ENCODE results near the gene CDC25C. TPM values are rescaled to one million over a fixed set of nuclear protein-coding genes. Genes with fewer than 3 reads are reported as not detected.
A peak's percentile ranks its signal among the peaks of the same experiment; 100 is the strongest.

The CDC25C gene
- total RNA-seq, 5 donors from 2014 or later (not counting 1 experiment from before 2014, with no cell fraction given) = 0.23 TPM; not detected in 4

- no peaks in the 10 kb centered on the region for H3K36me3 ChIP-seq (ENCODE audit: control insufficient read depth in 2 of 2, extremely low read depth in 1 of 2, insufficient read depth in 1 of 2, low read length in 1 of 2)
- ChIA-PET POLR2A (no interaction called here), CTCF (interaction anchor here (0.5 to 0.8 kb wide), 3 partner anchors 96 to 473 kb away, joined by 4 to 5 read pairs (median 4); partner anchors contain the start of gene KDM3B (in 1 of the 2))
- DNase-seq = peak in 11 of 35 experiments; percentile 3 to 16 (median 8)
- ATAC-seq (replicated peaks in 1 of 4) = peak; percentile 52 to 74 (median 62)
- peak overlapping the region in 1 of 2 donors; percentile 58 for H3K4me3 ChIP-seq (ENCODE audit: control insufficient read depth in 1 of 2, extremely low read depth in 1 of 2, low read length in 1 of 2)
- H3K4me1 Mint-ChIP-seq = peaks cover 13 to 21% (median 16%) of the 10 kb centered on the region in 3 donors
- H3K4me3 Mint-ChIP-seq = peak overlapping the region; percentile 43 to 60 (median 46)
- no peaks in the 10 kb centered on the region for H3K9me3 ChIP-seq
- no peaks in the 10 kb centered on the region for H3K36me3 Mint-ChIP-seq
- peaks cover 0 to 15% of the 10 kb centered on the region in 2 experiments for H3K4me1 ChIP-seq (ENCODE audit: control insufficient read depth in 1 of 2, extremely low read depth in 1 of 2, insufficient read depth in 2 of 2, low read length in 2 of 2)
- H3K27ac Mint-ChIP-seq = no peak overlapping the region
- H3K27me3 Mint-ChIP-seq = peaks cover 44 to 50% of the 10 kb centered on the region in 2 donors
- H3K27me3 ChIP-seq (replicated peaks in 1 of 2; ENCODE audit: control insufficient read depth in 2 of 2, extremely low read depth in 1 of 2, insufficient read depth in 2 of 2, low read length in 1 of 2) = peaks cover 0 to 56% of the 10 kb centered on the region in 2 experiments
- no peak overlapping the region for H3K27ac ChIP-seq (ENCODE audit: low read length)
- 19% methylated on average over 43 of the region's 67 CpGs for WGBS (ENCODE audit: insufficient coverage)
- no peaks in the 10 kb centered on the region for H3K9me3 Mint-ChIP-seq
Measured at GRCh38 chr5:138241688-138242571, 89.7 kb downstream of the CDC25C start.

- POLR2A ChIA-PET = interaction anchor here in 1 of 2 donors (0.7 kb wide), 1 partner anchor 67 kb away, joined by 6 read pairs; no protein-coding TSS in a partner anchor
- Histone ChIP-seq H3K4me3 (ENCODE audit: control insufficient read depth in 1 of 2, extremely low read depth in 1 of 2, low read length in 1 of 2) (no peak overlapping the region), H3K27me3 (replicated peaks in 1 of 2; ENCODE audit: control insufficient read depth in 2 of 2, extremely low read depth in 1 of 2, insufficient read depth in 2 of 2, low read length in 1 of 2) (peaks cover 0 to 59% of the 10 kb centered on the region in 2 experiments), H3K27ac (ENCODE audit: low read length) (no peak overlapping the region), H3K4me1 (ENCODE audit: control insufficient read depth in 1 of 2, extremely low read depth in 1 of 2, insufficient read depth in 2 of 2, low read length in 2 of 2) (peaks cover 0 to 15% of the 10 kb centered on the region in 2 experiments), H3K36me3 (ENCODE audit: control insufficient read depth in 2 of 2, extremely low read depth in 1 of 2, insufficient read depth in 1 of 2, low read length in 1 of 2) (no peaks in the 10 kb centered on the region), H3K9me3 (no peaks in the 10 kb centered on the region)
- Mint-ChIP-seq H3K9me3 (no peaks in the 10 kb centered on the region), H3K27ac (no peak overlapping the region), H3K27me3 (peaks cover 44 to 51% of the 10 kb centered on the region in 2 donors), H3K36me3 (no peaks in the 10 kb centered on the region), H3K4me1 (peaks cover 13 to 17% (median 16%) of the 10 kb centered on the region in 3 donors), H3K4me3 (peak overlapping the region in 1 of 3 donors; percentile 46)
- CTCF ChIA-PET = interaction anchor here in 1 of 2 donors (0.7 kb wide), 1 partner anchor 111 kb away, joined by 4 read pairs; the partner anchor contains the start of gene KDM3B
- no peak for DNase-seq
- peak in 1 of 4 experiments; percentile 18 for ATAC-seq (replicated peaks in 1 of 4)
- no CpG with 5 or more reads among the region's 3 CpGs for WGBS (ENCODE audit: insufficient coverage)
Measured at GRCh38 chr5:138240650-138241385, 90.8 kb downstream of the CDC25C start.

DNA sequence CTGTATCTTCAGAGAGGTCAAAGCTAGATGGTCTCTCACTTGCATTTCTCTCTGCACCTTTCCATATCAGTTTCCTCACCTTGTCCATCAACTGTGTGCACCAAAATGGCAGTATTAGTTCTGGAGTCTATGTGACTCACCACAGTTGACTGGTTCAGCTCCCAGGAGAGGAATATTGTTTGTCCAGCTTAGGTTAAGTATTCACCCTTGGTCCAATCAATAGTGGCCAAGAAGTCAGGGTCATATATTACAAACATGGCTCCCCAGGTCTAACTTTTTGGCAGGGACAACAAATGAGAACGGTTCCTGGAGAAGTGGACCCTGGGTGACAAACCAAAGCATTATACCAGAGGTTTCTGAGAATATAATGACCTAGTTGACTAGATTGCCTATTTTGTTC, 93.6 kb downstream of the CDC25C start:
- Mint-ChIP-seq H3K36me3 (no peaks in the 10 kb centered on the region), H3K4me3 (no peak overlapping the region), H3K27ac (no peak overlapping the region), H3K9me3 (no peaks in the 10 kb centered on the region), H3K27me3 (peaks cover 34 to 35% of the 10 kb centered on the region in 2 donors), H3K4me1 (peaks cover 13 to 17% (median 16%) of the 10 kb centered on the region in 3 donors)
- DNase-seq (no peak), ATAC-seq (replicated peaks in 1 of 4) (no peak)
- Histone ChIP-seq H3K27ac (ENCODE audit: low read length) (no peak overlapping the region), H3K9me3 (no peaks in the 10 kb centered on the region), H3K36me3 (ENCODE audit: control insufficient read depth in 2 of 2, extremely low read depth in 1 of 2, insufficient read depth in 1 of 2, low read length in 1 of 2) (no peaks in the 10 kb centered on the region), H3K4me1 (ENCODE audit: control insufficient read depth in 1 of 2, extremely low read depth in 1 of 2, insufficient read depth in 2 of 2, low read length in 2 of 2) (peaks cover 0 to 15% of the 10 kb centered on the region in 2 experiments), H3K27me3 (replicated peaks in 1 of 2; ENCODE audit: control insufficient read depth in 2 of 2, extremely low read depth in 1 of 2, insufficient read depth in 2 of 2, low read length in 1 of 2) (peaks cover 0 to 46% of the 10 kb centered on the region in 2 experiments), H3K4me3 (ENCODE audit: control insufficient read depth in 1 of 2, extremely low read depth in 1 of 2, low read length in 1 of 2) (no peak overlapping the region)
- CTCF ChIA-PET = no interaction called here
- no CpG with 5 or more reads among the region's 1 CpG for WGBS (ENCODE audit: insufficient coverage)
- POLR2A ChIA-PET = no interaction called here

Other genes with a start within 250 kb of the CDC25C start
- not detected for gene WNT8A, start 247.8 kb downstream of the CDC25C start, total RNA-seq
- not detected for gene NME5, start 192.4 kb downstream of the CDC25C start, total RNA-seq
- 10 to 100 TPM; 29.5 to 79.5 (median 72.2) TPM for gene BRD8, start 153.2 kb downstream of the CDC25C start, total RNA-seq
- under 1 TPM; 0.32 to 0.67 (median 0.56) TPM for gene KIF20A, start 152.7 kb downstream of the CDC25C start, total RNA-seq
- 10 to 100 TPM; 14.8 to 31.0 (median 23.8) TPM for gene CDC23, start 118.5 kb downstream of the CDC25C start, total RNA-seq
- gene GFRA3, start 57.2 kb downstream of the CDC25C start, total RNA-seq = not detected
- gene FAM53C, start 6.5 kb upstream of the CDC25C start, total RNA-seq = 10 to 100 TPM; 22.2 to 58.3 (median 25.5) TPM
- gene KDM3B, start 20.9 kb upstream of the CDC25C start, total RNA-seq = 10 to 100 TPM; 72.9 to 78.3 (median 76.0) TPM
- gene REEP2, start 107.3 kb upstream of the CDC25C start, total RNA-seq = under 1 TPM; 0.18 to 0.61 (median 0.42) TPM
- 10 to 100 TPM in 1 of 5 donors, 1 to 10 TPM in 4; 6.8 to 13.8 (median 8.0) TPM for gene EGR1, start 133.7 kb upstream of the CDC25C start, total RNA-seq
- 100 to 1,000 TPM in 1 of 5 donors, 10 to 100 TPM in 4; 40.1 to 115 (median 43.2) TPM for gene ETF1, start 211.4 kb upstream of the CDC25C start, total RNA-seq
- 100 to 1,000 TPM; 148 to 299 (median 162) TPM for gene HSPA9, start 243.6 kb upstream of the CDC25C start, total RNA-seq